Measurements from ENCODE around the gene MEX3A. TPM values are rescaled to one million over a fixed set of nuclear protein-coding genes. Genes with fewer than 3 reads are reported as not detected.

Gene MEX3A
- total RNA-seq, 2 donors from 2014 or later = 3.3 to 5.7 TPM

- Histone ChIP-seq H3K27ac (no peak overlapping the region), H3K36me3 (no peaks in the 10 kb centered on the region), H3K27me3 (replicated peaks; ENCODE audit: insufficient read depth) (no peaks in the 10 kb centered on the region), H3K4me1 (replicated peaks) (peaks cover 30% of the 10 kb centered on the region), H3K9me3 (no peaks in the 10 kb centered on the region), H3K4me3 (no peak overlapping the region)
- WGBS = 79% methylated on average over 3 of the region's 3 CpGs
- no peak for TF ChIP-seq POLR2A (IDR thresholded peaks at IDR 0.05)
- TF ChIP-seq POLR2AphosphoS5 (IDR thresholded peaks at IDR 0.05) = no peak
- TF ChIP-seq CTCF (IDR thresholded peaks at IDR 0.05) = no peak
- DNase-seq (ENCODE audit: low spot score) = no peak
- intact Hi-C loops (cut with DNase I) = no loop called here
These were observed 25.8 kb upstream of the MEX3A start for GRCh38 chr1:156108057-156108456.

- intact Hi-C loops (cut with DNase I) = no loop called here
- TF ChIP-seq POLR2A (IDR thresholded peaks at IDR 0.05) (no peak), CTCF (IDR thresholded peaks at IDR 0.05) (no peak), POLR2AphosphoS5 (IDR thresholded peaks at IDR 0.05) (no peak)
- 30% methylated on average over 13 of the region's 14 CpGs for WGBS
- Histone ChIP-seq H3K9me3 (no peaks in the 10 kb centered on the region), H3K36me3 (no peaks in the 10 kb centered on the region), H3K4me1 (replicated peaks) (peaks cover 26% of the 10 kb centered on the region), H3K27ac (peak overlapping the region; percentile 94 to 97), H3K4me3 (peak overlapping the region in 1 of 2 donors; percentile 30), H3K27me3 (replicated peaks; ENCODE audit: insufficient read depth) (no peaks in the 10 kb centered on the region)
- no peak for DNase-seq (ENCODE audit: low spot score)
These were observed 24.6 kb upstream of the MEX3A start for GRCh38 chr1:156106624-156107488.

GRCh38 chr1:156104861-156105832 is 22.9 kb upstream of the MEX3A start:
- Histone ChIP-seq H3K4me3 (no peak overlapping the region), H3K36me3 (no peaks in the 10 kb centered on the region), H3K9me3 (no peaks in the 10 kb centered on the region), H3K27ac (peak overlapping the region; percentile 94 to 97), H3K27me3 (replicated peaks; ENCODE audit: insufficient read depth) (no peaks in the 10 kb centered on the region), H3K4me1 (replicated peaks) (peaks cover 26% of the 10 kb centered on the region)
- no peak for DNase-seq (ENCODE audit: low spot score)
- WGBS = 39% methylated on average over 11 of the region's 11 CpGs
- intact Hi-C loops (cut with DNase I) = no loop called here
- TF ChIP-seq POLR2A (IDR thresholded peaks at IDR 0.05) (no peak), CTCF (IDR thresholded peaks at IDR 0.05) (no peak), POLR2AphosphoS5 (IDR thresholded peaks at IDR 0.05) (no peak)

- Histone ChIP-seq H3K27ac (peak overlapping the region; percentile 94 to 97), H3K27me3 (replicated peaks; ENCODE audit: insufficient read depth) (no peaks in the 10 kb centered on the region), H3K4me1 (replicated peaks) (peaks cover 26% of the 10 kb centered on the region), H3K4me3 (no peak overlapping the region), H3K9me3 (no peaks in the 10 kb centered on the region), H3K36me3 (no peaks in the 10 kb centered on the region)
- WGBS = 28% methylated on average over 15 of the region's 15 CpGs
- TF ChIP-seq CTCF (IDR thresholded peaks at IDR 0.05) (no peak), POLR2AphosphoS5 (IDR thresholded peaks at IDR 0.05) (peak; percentile 80), POLR2A (IDR thresholded peaks at IDR 0.05) (peak; percentile 42)
- intact Hi-C loops (cut with DNase I) = no loop called here
- DNase-seq (ENCODE audit: low spot score) = peak; percentile 85
These were observed 22.0 kb upstream of the MEX3A start for GRCh38 chr1:156104065-156104810.

All from prostate gland (tissue), 2 donors.